ENCODE measurements around the gene MAGI2.

Gene MAGI2

GRCh38 chr7:78770422-78771410 is 682.8 kb downstream of the MAGI2 start:
- DNase-seq: no peak

- DNase-seq: no peak
These were observed 683.9 kb downstream of the MAGI2 start for GRCh38 chr7:78769481-78770101.

- no peak for DNase-seq
These were observed 684.6 kb downstream of the MAGI2 start for GRCh38 chr7:78768859-78769258.

DNA sequence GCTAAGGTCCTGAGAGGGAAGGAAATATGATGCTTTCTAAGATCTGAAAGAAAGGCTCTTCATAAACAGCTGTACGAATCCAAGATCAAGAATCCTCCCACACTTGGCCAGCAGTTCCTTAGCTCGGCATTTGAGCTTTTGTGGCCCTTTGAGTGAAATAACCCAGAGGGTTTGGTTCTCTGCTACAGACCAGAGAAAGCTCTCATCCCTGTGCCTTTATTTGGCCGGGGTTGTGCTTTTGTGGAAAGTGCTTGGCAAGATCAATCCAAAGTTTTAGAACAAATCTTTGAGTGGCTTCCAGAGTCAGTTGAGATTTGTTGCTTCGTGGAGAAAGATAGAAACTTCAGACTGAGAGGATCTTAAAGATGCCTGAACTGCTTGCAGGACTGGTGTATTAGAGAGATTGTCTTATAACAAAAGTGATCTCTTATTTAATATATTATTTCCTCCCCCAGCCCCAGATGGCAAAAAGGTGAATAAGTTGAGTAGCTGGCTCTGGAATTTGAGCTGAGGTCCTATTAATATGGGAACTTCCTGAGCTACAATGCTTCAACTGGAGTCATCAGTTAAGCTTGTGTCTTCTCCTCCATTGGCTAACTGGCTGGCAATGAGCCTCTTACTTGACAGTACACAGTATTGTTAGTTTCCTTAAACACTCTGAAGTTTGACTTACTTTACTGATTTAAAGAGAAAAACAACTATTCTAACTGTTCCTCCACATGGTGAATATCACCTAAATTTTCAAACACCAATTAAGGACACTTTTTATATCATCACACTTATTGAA is 687.3 kb downstream of the MAGI2 start:
- no peak for DNase-seq

DNA sequence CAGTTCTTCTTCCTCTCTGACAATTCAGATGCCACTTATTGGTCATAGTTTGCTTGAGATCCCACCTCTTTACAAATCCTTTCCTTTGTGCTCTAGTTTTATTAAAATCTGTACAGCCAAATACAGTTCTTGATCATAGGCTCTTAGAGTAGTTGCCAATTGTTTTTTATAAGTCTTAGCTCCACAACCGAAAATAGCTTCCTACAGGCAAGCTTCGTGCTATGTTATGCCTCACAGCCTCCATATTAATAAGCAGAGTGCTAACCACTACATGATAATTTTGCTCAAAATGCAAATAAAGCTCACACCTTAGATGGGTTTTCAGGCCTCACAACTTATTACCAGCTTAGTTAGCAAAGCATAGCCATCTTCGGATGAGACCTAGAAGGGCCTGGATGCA is 688.9 kb downstream of the MAGI2 start:
- DNase-seq: no peak

DNA sequence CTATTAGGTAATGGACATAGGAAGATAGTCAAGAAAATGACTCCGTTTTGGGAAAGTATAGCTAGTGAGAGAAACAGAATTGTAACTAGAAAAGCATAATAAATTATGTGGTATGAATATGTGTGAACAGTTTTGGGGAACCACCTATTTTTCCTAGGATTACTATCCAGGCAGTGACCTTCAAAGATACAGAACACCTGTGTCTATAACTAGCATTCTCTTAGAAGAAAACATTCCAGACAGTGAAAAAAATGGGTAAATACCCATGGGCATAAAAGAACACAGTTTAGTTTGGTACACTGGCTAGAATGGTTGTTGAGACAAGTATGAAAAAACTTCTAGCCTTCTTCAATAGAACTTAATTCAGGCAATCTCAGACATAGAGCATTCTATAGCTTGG is 690.8 kb downstream of the MAGI2 start:
- no peak for DNase-seq

- no peak for DNase-seq
These were observed 692.7 kb downstream of the MAGI2 start for GRCh38 chr7:78760620-78761355.

- no peak for DNase-seq
These were observed 700.9 kb downstream of the MAGI2 start for GRCh38 chr7:78752554-78752953.

- no peak for DNase-seq
These were observed 702.2 kb downstream of the MAGI2 start for GRCh38 chr7:78751253-78751652.

DNA sequence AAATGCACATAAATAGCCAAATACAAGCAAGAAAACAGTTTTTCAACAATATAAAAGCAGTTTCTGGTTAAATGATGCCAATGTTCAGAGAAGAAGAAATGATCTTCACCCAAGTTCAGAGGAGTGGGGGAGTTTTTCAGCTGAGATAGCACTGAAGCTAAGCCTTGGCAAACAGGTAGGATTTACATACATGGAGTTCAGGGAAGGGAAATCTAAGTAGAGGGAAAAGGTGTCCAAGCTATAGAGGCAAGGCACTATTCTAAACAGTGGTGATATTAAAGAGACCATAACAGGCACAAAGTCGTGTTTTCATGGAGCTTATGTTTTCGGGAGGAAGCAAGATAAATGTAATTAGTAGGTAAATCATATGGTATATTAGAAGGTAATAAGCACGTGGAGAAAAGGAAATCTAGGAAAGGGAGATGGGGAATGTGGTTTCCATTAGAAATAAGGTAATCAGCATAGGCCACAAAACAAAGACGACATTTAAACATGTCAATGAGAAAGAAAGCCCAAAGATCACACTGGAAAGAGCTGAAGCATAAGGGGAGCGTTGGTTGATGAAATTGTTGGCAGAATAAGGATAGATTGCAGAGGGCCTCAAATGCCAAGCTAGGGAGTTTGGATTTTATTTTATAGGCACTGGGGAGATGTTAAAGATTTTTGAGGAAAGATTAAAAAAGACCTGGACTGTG is 704.3 kb downstream of the MAGI2 start:
- DNase-seq: no peak

- no peak for DNase-seq
These were observed 705.9 kb downstream of the MAGI2 start for GRCh38 chr7:78747592-78747991.

GRCh38 chr7:78746301-78746700 is 707.2 kb downstream of the MAGI2 start:
- DNase-seq: no peak

GRCh38 chr7:78742694-78743093 is 710.8 kb downstream of the MAGI2 start:
- no peak for DNase-seq

DNA sequence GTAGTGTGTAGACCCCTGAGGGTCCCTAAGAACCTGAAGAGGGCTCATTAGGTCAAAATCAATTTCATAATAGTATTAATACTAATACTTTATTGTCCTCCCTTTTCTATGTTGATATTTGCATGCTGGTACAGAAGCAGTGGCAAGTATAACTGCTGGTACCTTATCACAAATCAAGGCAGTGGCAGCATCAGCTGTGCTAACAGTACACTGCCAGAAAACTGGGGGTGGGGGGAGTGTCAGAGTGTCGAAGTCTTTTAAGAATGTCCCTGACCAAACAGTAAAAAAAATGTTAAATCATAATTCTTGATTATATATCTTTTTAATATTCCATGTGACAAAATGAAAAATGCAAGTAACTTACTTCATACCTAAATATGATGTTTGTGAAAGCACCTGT is 716.9 kb downstream of the MAGI2 start:
- DNase-seq: no peak

GRCh38 chr7:78734626-78735025 is 718.8 kb downstream of the MAGI2 start:
- DNase-seq: no peak

- no peak for DNase-seq
These were observed 733.4 kb downstream of the MAGI2 start for GRCh38 chr7:78720066-78720465.

DNA sequence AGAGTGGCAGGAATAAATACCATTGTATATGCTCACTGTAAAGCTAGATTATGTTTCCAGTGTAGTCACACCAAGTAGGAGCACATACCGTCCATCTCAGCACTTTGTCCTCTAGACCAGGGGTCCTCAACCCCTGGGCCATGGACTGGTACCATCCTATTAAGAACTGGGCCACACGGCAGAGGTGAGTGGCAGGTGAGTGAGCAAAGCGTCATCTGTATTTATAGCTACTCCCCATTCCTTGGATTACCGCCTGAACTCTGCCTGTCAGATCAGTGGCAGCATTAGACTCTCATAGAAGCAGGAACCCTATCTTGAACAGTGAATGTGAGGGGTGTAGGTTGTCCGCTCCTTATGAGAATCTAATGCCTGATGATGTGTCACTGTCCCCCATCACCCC is 735.3 kb downstream of the MAGI2 start:
- no peak for DNase-seq

GRCh38 chr7:78716876-78717275 is 736.6 kb downstream of the MAGI2 start:
- DNase-seq: no peak

- no peak for DNase-seq
These were observed 739.1 kb downstream of the MAGI2 start for GRCh38 chr7:78714356-78714755.

DNA sequence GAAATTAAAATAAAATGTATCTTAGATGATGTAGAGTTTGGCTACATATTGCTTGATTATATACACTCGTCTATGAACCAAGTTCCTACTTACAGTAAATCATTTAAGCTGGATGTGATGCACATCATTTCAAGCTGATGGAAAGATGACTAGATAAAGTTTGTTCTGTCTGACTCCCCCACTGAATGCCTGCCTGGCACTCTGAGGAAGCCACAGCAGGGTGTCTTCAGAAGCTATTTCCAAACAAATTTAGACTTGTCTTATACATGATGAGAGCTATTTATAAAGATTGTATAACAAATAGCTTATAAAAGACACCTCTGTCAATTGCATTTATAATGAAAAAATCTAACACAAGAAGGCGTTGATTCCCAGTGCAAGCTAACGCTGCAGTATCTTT is 741.4 kb downstream of the MAGI2 start:
- no peak for DNase-seq

DNA sequence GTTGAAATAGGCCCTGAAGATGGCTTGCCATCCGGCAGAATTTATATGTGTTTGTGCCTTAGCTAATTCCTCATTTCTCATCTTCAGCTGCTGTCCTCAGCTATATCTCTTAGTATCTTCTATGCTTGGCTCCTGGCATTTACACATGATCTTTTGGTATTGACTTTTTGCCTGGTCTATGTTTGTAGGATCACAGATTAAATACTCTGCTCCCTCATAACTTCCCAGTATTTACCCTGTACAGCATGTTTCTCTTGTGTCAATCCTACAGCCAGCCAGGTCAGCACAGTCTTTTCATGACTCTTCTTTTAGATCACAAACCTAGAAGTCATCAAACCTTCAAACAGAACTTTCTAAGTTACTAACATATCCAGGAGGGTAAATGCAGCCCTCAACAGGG is 743.8 kb downstream of the MAGI2 start:
- no peak for DNase-seq

GRCh38 chr7:78704504-78704903 is 749.0 kb downstream of the MAGI2 start:
- no peak for DNase-seq

Data from CD4-positive, alpha-beta T cell treated with Interferon alpha-2 for 1 hour (primary cell).